Muscle of leg (tissue), 11 donors: ENCODE results near the gene CCSER1. TPM values are rescaled to one million over a fixed set of nuclear protein-coding genes. Genes with fewer than 3 reads are reported as not detected.
"Not testable (repeated sequence)": the region's sequence is repeated elsewhere in the genome, so short reads cannot be mapped to it uniquely, and the experiment has no call there.

Source experiments
- DNase-seq: peaks from one replicate; pipeline ENCODE4 v3.0.0; 2013
- H3K27ac ChIP-seq: one replicate; pipeline ENCODE4 v1.5.1; 2013; ENCODE audit warnings: mild to moderate bottlenecking, low read length, control low read depth
- H3K27me3 ChIP-seq: one replicate; pipeline ENCODE4 v1.6.1; 2013; ENCODE audit warnings: low read length; ENCODE audit not compliant: control insufficient read depth, insufficient read depth
- H3K36me3 ChIP-seq: one replicate; pipeline ENCODE4 v1.6.1; 2013; ENCODE audit warnings: low read length; ENCODE audit not compliant: control insufficient read depth, insufficient read depth
- H3K4me1 ChIP-seq: one replicate; pipeline ENCODE4 v1.6.1; 2013; ENCODE audit warnings: low read length; ENCODE audit not compliant: control insufficient read depth, insufficient read depth
- H3K4me3 ChIP-seq: one replicate; pipeline ENCODE4 v1.5.1; 2013; ENCODE audit warnings: low read length, control low read depth
- H3K9me3 ChIP-seq: replicated peaks from 2 replicates; pipeline ENCODE4 v1.6.1; 2013; ENCODE audit warnings: low read depth, low read length; ENCODE audit not compliant: control insufficient read depth
- WGBS: methylation state at CpG from one replicate; pipeline ENCODE4 v1.1.5; 2013; ENCODE audit warnings: missing lambda C conversion rate; ENCODE audit not compliant: insufficient coverage; 5-methylcytosine and 5-hydroxymethylcytosine counted together
- polyA plus RNA-seq, 8 donors: library from polyadenylated mRNA; unstranded; fragments of 120-200 nt; gene quantifications; one replicate each; pipeline versions ENCODE4 v1.2.1 to v1.2.3, GENCODE V29; 2013; ENCODE audit warnings: inconsistent platforms in 1 of 8, low replicate concordance in 1 of 8; ENCODE audit not compliant: insufficient read length in 8 of 8, insufficient read depth in 1 of 8
- total RNA-seq: library from RNA; stranded (reverse); fragments of 120-200 nt; gene quantifications from one replicate; pipeline ENCODE4 v1.2.4, GENCODE V29; 2013

The CCSER1 gene
- total and polyA plus RNA-seq, 9 donors = 0.26 to 1.2 (median 0.41) TPM

- no peaks in the 10 kb centered on the region for H3K9me3 ChIP-seq
- H3K36me3 ChIP-seq = no peaks in the 10 kb centered on the region
- no peaks in the 10 kb centered on the region for H3K4me1 ChIP-seq
- no peak for DNase-seq
- 75% methylated on average over 1 of the region's 1 CpG for WGBS
- no peaks in the 10 kb centered on the region for H3K27me3 ChIP-seq
- H3K4me3 ChIP-seq = no peak overlapping the region
- H3K27ac ChIP-seq = no peak overlapping the region
These were observed 562.5 kb downstream of the CCSER1 start for GRCh38 chr4:90689739-90690138.

GRCh38 chr4:90695411-90695810 lies 568.2 kb downstream of the CCSER1 start:
- Histone ChIP-seq H3K27me3 (no peaks in the 10 kb centered on the region), H3K36me3 (no peaks in the 10 kb centered on the region), H3K4me3 (no peak overlapping the region), H3K4me1 (no peaks in the 10 kb centered on the region), H3K27ac (no peak overlapping the region), H3K9me3 (no peaks in the 10 kb centered on the region)
- DNase-seq = no peak

GRCh38 chr4:90705501-90705900 lies 578.3 kb downstream of the CCSER1 start:
- DNase-seq, H3K4me3 ChIP-seq, H3K36me3 ChIP-seq, H3K27me3 ChIP-seq, H3K27ac ChIP-seq, H3K4me1 ChIP-seq, H3K9me3 ChIP-seq: not testable (repeated sequence)
- WGBS = 81% methylated on average over 6 of the region's 6 CpGs

- Histone ChIP-seq H3K4me3 (no peak overlapping the region), H3K27me3 (no peaks in the 10 kb centered on the region), H3K36me3 (no peaks in the 10 kb centered on the region), H3K4me1 (no peaks in the 10 kb centered on the region), H3K27ac (no peak overlapping the region), H3K9me3 (no peaks in the 10 kb centered on the region)
- WGBS = no CpG with 5 or more reads among the region's 1 CpG
- DNase-seq = no peak
These were observed 588.0 kb downstream of the CCSER1 start for GRCh38 chr4:90715242-90715641.

- Histone ChIP-seq H3K4me3 (no peak overlapping the region), H3K27ac (no peak overlapping the region), H3K4me1 (no peaks in the 10 kb centered on the region), H3K9me3 (no peaks in the 10 kb centered on the region), H3K36me3 (no peaks in the 10 kb centered on the region), H3K27me3 (no peaks in the 10 kb centered on the region)
- DNase-seq = no peak
- WGBS = 80% methylated on average over 6 of the region's 10 CpGs
These were observed 591.7 kb downstream of the CCSER1 start for GRCh38 chr4:90718931-90719330.

GRCh38 chr4:90727938-90728337 lies 600.7 kb downstream of the CCSER1 start:
- H3K27me3 ChIP-seq = no peaks in the 10 kb centered on the region
- H3K9me3 ChIP-seq = no peaks in the 10 kb centered on the region
- DNase-seq = no peak
- no peak overlapping the region for H3K4me3 ChIP-seq
- no peaks in the 10 kb centered on the region for H3K4me1 ChIP-seq
- no peaks in the 10 kb centered on the region for H3K36me3 ChIP-seq
- H3K27ac ChIP-seq = no peak overlapping the region

- no peak overlapping the region for H3K27ac ChIP-seq
- no peaks in the 10 kb centered on the region for H3K9me3 ChIP-seq
- DNase-seq = no peak
- no CpG with 5 or more reads among the region's 1 CpG for WGBS
- no peaks in the 10 kb centered on the region for H3K27me3 ChIP-seq
- H3K4me1 ChIP-seq = no peaks in the 10 kb centered on the region
- H3K4me3 ChIP-seq = no peak overlapping the region
- no peaks in the 10 kb centered on the region for H3K36me3 ChIP-seq
These were observed 603.6 kb downstream of the CCSER1 start for GRCh38 chr4:90730752-90731151.

- Histone ChIP-seq H3K4me1 (no peaks in the 10 kb centered on the region), H3K9me3 (no peaks in the 10 kb centered on the region), H3K27ac (no peak overlapping the region), H3K36me3 (no peaks in the 10 kb centered on the region), H3K27me3 (no peaks in the 10 kb centered on the region), H3K4me3 (no peak overlapping the region)
- DNase-seq = no peak
- WGBS = no CpG with 5 or more reads among the region's 1 CpG
These were observed 606.0 kb downstream of the CCSER1 start for GRCh38 chr4:90733211-90733610.

GRCh38 chr4:90745176-90745575 lies 618.0 kb downstream of the CCSER1 start:
- Histone ChIP-seq H3K36me3 (no peaks in the 10 kb centered on the region), H3K9me3 (no peaks in the 10 kb centered on the region), H3K4me1 (no peaks in the 10 kb centered on the region), H3K27ac (no peak overlapping the region), H3K27me3 (no peaks in the 10 kb centered on the region), H3K4me3 (no peak overlapping the region)
- DNase-seq = no peak
- 91% methylated on average over 1 of the region's 4 CpGs for WGBS

- Histone ChIP-seq H3K4me3 (no peak overlapping the region), H3K27me3 (no peaks in the 10 kb centered on the region), H3K36me3 (no peaks in the 10 kb centered on the region), H3K9me3 (no peaks in the 10 kb centered on the region), H3K4me1 (no peaks in the 10 kb centered on the region), H3K27ac (no peak overlapping the region)
- no peak for DNase-seq
These were observed 625.9 kb downstream of the CCSER1 start for GRCh38 chr4:90753068-90753467.

GRCh38 chr4:90757534-90758060 lies 630.4 kb downstream of the CCSER1 start:
- H3K4me1 ChIP-seq = no peaks in the 10 kb centered on the region
- H3K9me3 ChIP-seq = no peaks in the 10 kb centered on the region
- H3K36me3 ChIP-seq = no peaks in the 10 kb centered on the region
- no CpG with 5 or more reads among the region's 2 CpGs for WGBS
- H3K27me3 ChIP-seq = no peaks in the 10 kb centered on the region
- no peak overlapping the region for H3K4me3 ChIP-seq
- no peak overlapping the region for H3K27ac ChIP-seq
- no peak for DNase-seq
